Measurements from ENCODE around the gene RAI14.

The RAI14 gene

GRCh38 chr5:34848230-34848629 lies 192.1 kb downstream of the RAI14 start:
- H3K36me3 ChIP-seq (ENCODE audit: control insufficient read depth, low read depth, low read length): no peaks in the 10 kb centered on the region
- H3K4me1 ChIP-seq (ENCODE audit: control insufficient read depth, low read depth, low read length): no peaks in the 10 kb centered on the region
- H3K9ac ChIP-seq (ENCODE audit: low read length): no peak overlapping the region
- H3K9me3 ChIP-seq (ENCODE audit: control insufficient read depth, low read depth, low read length): no peaks in the 10 kb centered on the region
- H3K27me3 ChIP-seq (ENCODE audit: control insufficient read depth, insufficient read depth, low read length): no peaks in the 10 kb centered on the region
- H3K4me3 ChIP-seq (ENCODE audit: low read length): no peak overlapping the region
- no peak overlapping the region for H3K27ac ChIP-seq (ENCODE audit: low read length)

GRCh38 chr5:34849253-34849652 lies 193.1 kb downstream of the RAI14 start:
- no peak overlapping the region for H3K4me3 ChIP-seq (ENCODE audit: low read length)
- H3K36me3 ChIP-seq (ENCODE audit: control insufficient read depth, low read depth, low read length): no peaks in the 10 kb centered on the region
- no peaks in the 10 kb centered on the region for H3K4me1 ChIP-seq (ENCODE audit: control insufficient read depth, low read depth, low read length)
- H3K27ac ChIP-seq (ENCODE audit: low read length): no peak overlapping the region
- H3K27me3 ChIP-seq (ENCODE audit: control insufficient read depth, insufficient read depth, low read length): no peaks in the 10 kb centered on the region
- no peak overlapping the region for H3K9ac ChIP-seq (ENCODE audit: low read length)
- no peaks in the 10 kb centered on the region for H3K9me3 ChIP-seq (ENCODE audit: control insufficient read depth, low read depth, low read length)

GRCh38 chr5:34854459-34855174 lies 198.5 kb downstream of the RAI14 start:
- no peaks in the 10 kb centered on the region for H3K4me1 ChIP-seq (ENCODE audit: control insufficient read depth, low read depth, low read length)
- H3K4me3 ChIP-seq (ENCODE audit: low read length): no peak overlapping the region
- H3K9me3 ChIP-seq (ENCODE audit: control insufficient read depth, low read depth, low read length): no peaks in the 10 kb centered on the region
- H3K27ac ChIP-seq (ENCODE audit: low read length): no peak overlapping the region
- H3K27me3 ChIP-seq (ENCODE audit: control insufficient read depth, insufficient read depth, low read length): no peaks in the 10 kb centered on the region
- no peak overlapping the region for H3K9ac ChIP-seq (ENCODE audit: low read length)
- H3K36me3 ChIP-seq (ENCODE audit: control insufficient read depth, low read depth, low read length): no peaks in the 10 kb centered on the region

GRCh38 chr5:34857161-34857560 lies 201.0 kb downstream of the RAI14 start:
- Histone ChIP-seq H3K4me1 (ENCODE audit: control insufficient read depth, low read depth, low read length) (no peaks in the 10 kb centered on the region), H3K36me3 (ENCODE audit: control insufficient read depth, low read depth, low read length) (no peaks in the 10 kb centered on the region), H3K27ac (ENCODE audit: low read length) (no peak overlapping the region), H3K9me3 (ENCODE audit: control insufficient read depth, low read depth, low read length) (no peaks in the 10 kb centered on the region), H3K4me3 (ENCODE audit: low read length) (no peak overlapping the region), H3K9ac (ENCODE audit: low read length) (no peak overlapping the region), H3K27me3 (ENCODE audit: control insufficient read depth, insufficient read depth, low read length) (no peaks in the 10 kb centered on the region)

- Histone ChIP-seq H3K27me3 (ENCODE audit: control insufficient read depth, insufficient read depth, low read length) (no peaks in the 10 kb centered on the region), H3K4me3 (ENCODE audit: low read length) (no peak overlapping the region), H3K9me3 (ENCODE audit: control insufficient read depth, low read depth, low read length) (no peaks in the 10 kb centered on the region), H3K9ac (ENCODE audit: low read length) (no peak overlapping the region), H3K36me3 (ENCODE audit: control insufficient read depth, low read depth, low read length) (no peaks in the 10 kb centered on the region), H3K4me1 (ENCODE audit: control insufficient read depth, low read depth, low read length) (no peaks in the 10 kb centered on the region), H3K27ac (ENCODE audit: low read length) (no peak overlapping the region)
Measured at GRCh38 chr5:34857894-34858293, 201.8 kb downstream of the RAI14 start.

GRCh38 chr5:34858790-34859189 lies 202.7 kb downstream of the RAI14 start:
- H3K4me1 ChIP-seq (ENCODE audit: control insufficient read depth, low read depth, low read length): peaks cover 6% of the 10 kb centered on the region
- H3K9me3 ChIP-seq (ENCODE audit: control insufficient read depth, low read depth, low read length): no peaks in the 10 kb centered on the region
- H3K27me3 ChIP-seq (ENCODE audit: control insufficient read depth, insufficient read depth, low read length): no peaks in the 10 kb centered on the region
- no peak overlapping the region for H3K9ac ChIP-seq (ENCODE audit: low read length)
- no peak overlapping the region for H3K4me3 ChIP-seq (ENCODE audit: low read length)
- no peak overlapping the region for H3K27ac ChIP-seq (ENCODE audit: low read length)
- H3K36me3 ChIP-seq (ENCODE audit: control insufficient read depth, low read depth, low read length): no peaks in the 10 kb centered on the region

GRCh38 chr5:34859253-34859652 lies 203.1 kb downstream of the RAI14 start:
- Histone ChIP-seq H3K4me1 (ENCODE audit: control insufficient read depth, low read depth, low read length) (peaks cover 11% of the 10 kb centered on the region), H3K9me3 (ENCODE audit: control insufficient read depth, low read depth, low read length) (no peaks in the 10 kb centered on the region), H3K27me3 (ENCODE audit: control insufficient read depth, insufficient read depth, low read length) (no peaks in the 10 kb centered on the region), H3K27ac (ENCODE audit: low read length) (no peak overlapping the region), H3K36me3 (ENCODE audit: control insufficient read depth, low read depth, low read length) (no peaks in the 10 kb centered on the region), H3K9ac (ENCODE audit: low read length) (no peak overlapping the region), H3K4me3 (ENCODE audit: low read length) (no peak overlapping the region)

GRCh38 chr5:34863946-34864345 lies 207.8 kb downstream of the RAI14 start:
- no peaks in the 10 kb centered on the region for H3K27me3 ChIP-seq (ENCODE audit: control insufficient read depth, insufficient read depth, low read length)
- H3K36me3 ChIP-seq (ENCODE audit: control insufficient read depth, low read depth, low read length): no peaks in the 10 kb centered on the region
- peak overlapping the region; percentile 14 for H3K9ac ChIP-seq (ENCODE audit: low read length)
- no peaks in the 10 kb centered on the region for H3K9me3 ChIP-seq (ENCODE audit: control insufficient read depth, low read depth, low read length)
- H3K27ac ChIP-seq (ENCODE audit: low read length): peak overlapping the region; percentile 43
- peak overlapping the region; percentile 25 for H3K4me3 ChIP-seq (ENCODE audit: low read length)
- peaks cover 31% of the 10 kb centered on the region for H3K4me1 ChIP-seq (ENCODE audit: control insufficient read depth, low read depth, low read length)

GRCh38 chr5:34865091-34865490 lies 209.0 kb downstream of the RAI14 start:
- no peaks in the 10 kb centered on the region for H3K9me3 ChIP-seq (ENCODE audit: control insufficient read depth, low read depth, low read length)
- no peak overlapping the region for H3K9ac ChIP-seq (ENCODE audit: low read length)
- no peaks in the 10 kb centered on the region for H3K36me3 ChIP-seq (ENCODE audit: control insufficient read depth, low read depth, low read length)
- H3K4me1 ChIP-seq (ENCODE audit: control insufficient read depth, low read depth, low read length): peaks cover 31% of the 10 kb centered on the region
- H3K27ac ChIP-seq (ENCODE audit: low read length): peak overlapping the region; percentile 39
- no peaks in the 10 kb centered on the region for H3K27me3 ChIP-seq (ENCODE audit: control insufficient read depth, insufficient read depth, low read length)
- H3K4me3 ChIP-seq (ENCODE audit: low read length): no peak overlapping the region

- Histone ChIP-seq H3K9ac (ENCODE audit: low read length) (no peak overlapping the region), H3K4me3 (ENCODE audit: low read length) (no peak overlapping the region), H3K9me3 (ENCODE audit: control insufficient read depth, low read depth, low read length) (no peaks in the 10 kb centered on the region), H3K36me3 (ENCODE audit: control insufficient read depth, low read depth, low read length) (no peaks in the 10 kb centered on the region), H3K27me3 (ENCODE audit: control insufficient read depth, insufficient read depth, low read length) (no peaks in the 10 kb centered on the region), H3K27ac (ENCODE audit: low read length) (peak overlapping the region; percentile 12), H3K4me1 (ENCODE audit: control insufficient read depth, low read depth, low read length) (peaks cover 31% of the 10 kb centered on the region)
Measured at GRCh38 chr5:34866989-34867471, 210.9 kb downstream of the RAI14 start.

- Histone ChIP-seq H3K36me3 (ENCODE audit: control insufficient read depth, low read depth, low read length) (no peaks in the 10 kb centered on the region), H3K9ac (ENCODE audit: low read length) (no peak overlapping the region), H3K4me3 (ENCODE audit: low read length) (no peak overlapping the region), H3K27ac (ENCODE audit: low read length) (no peak overlapping the region), H3K9me3 (ENCODE audit: control insufficient read depth, low read depth, low read length) (no peaks in the 10 kb centered on the region), H3K27me3 (ENCODE audit: control insufficient read depth, insufficient read depth, low read length) (no peaks in the 10 kb centered on the region), H3K4me1 (ENCODE audit: control insufficient read depth, low read depth, low read length) (peaks cover 31% of the 10 kb centered on the region)
Measured at GRCh38 chr5:34867660-34868059, 211.5 kb downstream of the RAI14 start.

- H3K36me3 ChIP-seq (ENCODE audit: control insufficient read depth, low read depth, low read length): no peaks in the 10 kb centered on the region
- H3K27ac ChIP-seq (ENCODE audit: low read length): no peak overlapping the region
- peaks cover 25% of the 10 kb centered on the region for H3K4me1 ChIP-seq (ENCODE audit: control insufficient read depth, low read depth, low read length)
- H3K9me3 ChIP-seq (ENCODE audit: control insufficient read depth, low read depth, low read length): no peaks in the 10 kb centered on the region
- no peak overlapping the region for H3K4me3 ChIP-seq (ENCODE audit: low read length)
- H3K27me3 ChIP-seq (ENCODE audit: control insufficient read depth, insufficient read depth, low read length): no peaks in the 10 kb centered on the region
- H3K9ac ChIP-seq (ENCODE audit: low read length): no peak overlapping the region
Measured at GRCh38 chr5:34868791-34869190, 212.7 kb downstream of the RAI14 start.

Data from iPS-18a (cell line).